ENCODE data around the gene RPRD1B.

Gene RPRD1B, protein sequence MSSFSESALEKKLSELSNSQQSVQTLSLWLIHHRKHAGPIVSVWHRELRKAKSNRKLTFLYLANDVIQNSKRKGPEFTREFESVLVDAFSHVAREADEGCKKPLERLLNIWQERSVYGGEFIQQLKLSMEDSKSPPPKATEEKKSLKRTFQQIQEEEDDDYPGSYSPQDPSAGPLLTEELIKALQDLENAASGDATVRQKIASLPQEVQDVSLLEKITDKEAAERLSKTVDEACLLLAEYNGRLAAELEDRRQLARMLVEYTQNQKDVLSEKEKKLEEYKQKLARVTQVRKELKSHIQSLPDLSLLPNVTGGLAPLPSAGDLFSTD

GRCh38 chr20:38033330-38034107, at the start of gene RPRD1B, which contains the start of gene TTI1:
Gene RPRD1B (plus strand): TSS chr20:38033746. CDS start chr20:38033948, 202 bp downstream.
Gene TTI1 (minus strand): TSS chr20:38033456. CDS start chr20:38013816, 19,640 bp downstream.
- DNase-seq: peak; percentile 92

GRCh38 chr20:37984018-37984785, 49.3 kb upstream of the RPRD1B start:
- DNase-seq: no peak

GRCh38 chr20:37986044-37986858, 47.3 kb upstream of the RPRD1B start:
- no peak for DNase-seq

GRCh38 chr20:37986873-37987601, 46.5 kb upstream of the RPRD1B start:
- DNase-seq: no peak

- DNase-seq: no peak
Measured at GRCh38 chr20:37987602-37988290, 45.8 kb upstream of the RPRD1B start.

DNA sequence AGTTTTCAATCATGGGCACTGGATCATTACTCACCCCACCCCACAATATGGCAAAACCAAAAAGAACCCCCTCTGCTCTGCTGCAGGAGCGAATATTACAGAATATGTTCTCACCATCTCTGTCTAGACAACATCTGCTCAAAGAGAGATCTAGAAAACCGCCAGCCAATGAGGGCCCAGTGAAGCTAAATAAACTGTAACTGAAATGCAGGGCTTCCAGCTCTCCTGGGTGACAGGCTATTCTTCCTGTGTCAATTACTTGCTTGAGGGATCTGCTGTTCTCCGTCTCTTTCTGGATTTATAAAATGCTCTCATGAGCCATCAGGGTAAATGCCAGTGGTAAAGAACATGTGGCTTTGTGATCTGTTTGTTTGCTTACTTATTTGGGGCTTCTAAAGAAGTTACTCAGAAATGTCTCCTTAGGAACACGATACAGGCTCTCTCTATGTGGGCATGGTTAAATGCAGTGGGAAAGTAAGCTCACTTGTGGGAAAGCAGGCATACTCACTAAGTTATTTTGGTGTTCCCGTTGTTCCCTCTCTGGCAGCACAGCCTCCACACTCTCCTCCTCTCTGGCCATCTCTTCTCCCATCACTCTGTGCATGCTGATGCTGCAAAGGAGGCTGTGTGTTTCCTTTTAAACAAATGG, 45.1 kb upstream of the RPRD1B start:
- DNase-seq: no peak

DNA sequence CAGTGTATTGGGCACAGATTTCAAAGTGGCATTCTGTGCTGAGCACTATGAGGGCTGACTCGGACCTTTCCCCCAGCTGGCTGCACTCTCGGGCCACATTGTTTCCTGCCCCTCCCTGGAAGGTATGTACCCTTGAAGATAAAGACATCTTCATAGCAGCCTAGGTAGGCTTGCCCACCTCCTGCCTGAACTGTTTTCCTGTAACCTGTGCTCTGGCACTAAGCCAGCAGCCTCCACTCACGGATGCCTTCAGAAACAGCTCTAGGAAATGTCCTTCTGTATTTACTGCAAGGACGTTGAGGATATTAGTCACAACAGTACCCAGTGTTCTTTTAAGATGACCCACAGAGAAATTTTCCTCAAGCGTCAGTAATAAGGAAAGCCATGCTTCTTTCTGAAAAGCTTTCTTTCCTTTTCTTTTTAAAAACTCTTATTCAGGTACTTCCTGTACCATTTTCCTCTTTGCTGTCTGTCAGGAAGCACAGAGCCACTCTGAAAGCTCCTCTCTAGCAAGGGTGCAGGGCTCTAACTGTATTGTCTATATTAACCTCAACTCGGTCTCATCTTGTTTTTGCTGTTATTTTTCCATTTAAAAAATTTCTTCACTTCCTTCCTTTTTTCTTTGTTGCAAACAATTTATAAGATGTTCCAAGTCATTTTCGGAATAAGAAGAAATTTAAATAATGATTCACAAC, 43.8 kb upstream of the RPRD1B start:
- no peak for DNase-seq

GRCh38 chr20:37990571-37991151, 42.9 kb upstream of the RPRD1B start:
- peak; percentile 84 for DNase-seq

DNA sequence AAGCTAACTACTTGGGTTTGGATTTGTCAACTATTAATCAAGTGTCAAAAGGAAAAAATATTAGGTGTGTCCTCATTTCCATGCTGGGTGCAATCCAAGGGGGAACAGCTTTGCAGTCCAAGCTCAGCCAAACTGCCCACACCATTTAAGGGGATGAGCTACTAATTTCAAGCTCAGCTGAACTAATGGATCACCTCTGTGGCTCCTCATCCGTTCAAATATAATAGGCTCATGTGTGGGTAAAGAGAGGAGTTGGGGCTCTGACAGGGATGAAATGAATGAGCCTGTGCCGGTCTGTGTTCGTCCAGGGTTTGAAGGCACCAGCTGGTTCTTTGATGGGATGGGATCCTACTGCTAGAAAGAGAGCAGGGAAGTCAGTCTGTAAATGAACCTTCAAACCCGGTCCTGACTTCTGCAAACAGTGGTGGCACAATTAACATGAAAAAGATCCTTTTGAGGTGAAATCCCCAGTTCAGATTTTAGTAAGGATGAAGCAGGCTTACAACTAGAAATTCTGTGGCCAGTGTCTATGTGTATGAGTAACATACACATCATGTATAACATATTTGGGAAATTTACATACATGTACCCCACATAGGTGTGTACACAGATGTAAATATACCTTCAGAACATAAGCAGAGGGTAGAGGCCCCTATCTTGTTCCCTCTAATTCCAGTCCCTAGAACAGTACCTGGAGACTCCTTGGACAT, 42.2 kb upstream of the RPRD1B start:
- no peak for DNase-seq

- DNase-seq: no peak
Measured at GRCh38 chr20:37991908-37992307, 41.6 kb upstream of the RPRD1B start.

DNA sequence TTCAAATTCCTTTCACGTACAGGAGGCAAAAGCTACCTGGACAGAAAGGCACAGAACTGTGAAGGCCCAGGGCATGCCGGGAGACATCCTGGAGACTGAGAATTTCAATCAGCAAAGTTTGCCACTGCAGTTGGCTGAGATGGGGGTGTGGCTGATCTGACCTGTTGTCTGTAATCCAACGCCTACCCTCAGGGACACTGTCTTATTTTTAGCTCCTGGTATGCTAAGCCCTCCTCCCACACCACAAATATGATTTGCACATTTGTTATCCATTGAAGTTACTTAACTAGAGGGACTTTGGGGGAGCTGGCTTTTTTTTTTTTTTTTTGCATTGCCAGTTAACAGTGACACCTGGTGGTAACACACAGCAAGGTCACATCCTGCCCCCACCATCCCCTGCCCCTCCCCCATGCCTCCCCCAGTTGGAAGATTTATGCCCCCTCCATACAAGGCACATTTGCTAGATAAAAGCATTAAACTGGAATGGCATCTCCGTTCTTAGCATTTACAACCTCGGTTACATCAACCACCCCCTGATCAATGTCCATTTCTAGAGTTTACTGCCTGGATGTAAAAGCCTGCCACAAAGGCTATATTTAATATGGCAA, 40.6 kb upstream of the RPRD1B start:
- DNase-seq: peak; percentile 35

- no peak for DNase-seq
Measured at GRCh38 chr20:37994512-37994911, 39.0 kb upstream of the RPRD1B start.

GRCh38 chr20:37995856-37996605, 37.5 kb upstream of the RPRD1B start:
- no peak for DNase-seq

DNA sequence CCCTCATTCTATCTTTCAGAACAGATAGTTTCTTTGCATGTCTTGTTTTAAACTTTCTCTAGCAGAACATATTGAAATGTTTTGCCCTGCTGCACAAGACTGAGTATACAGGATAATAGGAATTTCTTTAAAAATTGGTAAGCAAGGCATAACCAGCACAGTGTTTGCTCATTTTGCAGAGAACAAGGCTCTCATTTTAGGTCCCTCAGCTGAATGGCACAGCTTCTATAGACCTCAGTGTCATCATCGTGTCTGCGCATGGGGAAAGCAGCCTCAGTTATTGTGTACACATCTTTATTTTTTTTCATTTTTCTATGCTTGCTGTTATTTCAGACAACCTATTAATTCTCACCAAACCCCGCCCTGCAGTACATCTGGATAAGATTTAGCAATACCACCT, 36.0 kb upstream of the RPRD1B start:
- DNase-seq: no peak

DNA sequence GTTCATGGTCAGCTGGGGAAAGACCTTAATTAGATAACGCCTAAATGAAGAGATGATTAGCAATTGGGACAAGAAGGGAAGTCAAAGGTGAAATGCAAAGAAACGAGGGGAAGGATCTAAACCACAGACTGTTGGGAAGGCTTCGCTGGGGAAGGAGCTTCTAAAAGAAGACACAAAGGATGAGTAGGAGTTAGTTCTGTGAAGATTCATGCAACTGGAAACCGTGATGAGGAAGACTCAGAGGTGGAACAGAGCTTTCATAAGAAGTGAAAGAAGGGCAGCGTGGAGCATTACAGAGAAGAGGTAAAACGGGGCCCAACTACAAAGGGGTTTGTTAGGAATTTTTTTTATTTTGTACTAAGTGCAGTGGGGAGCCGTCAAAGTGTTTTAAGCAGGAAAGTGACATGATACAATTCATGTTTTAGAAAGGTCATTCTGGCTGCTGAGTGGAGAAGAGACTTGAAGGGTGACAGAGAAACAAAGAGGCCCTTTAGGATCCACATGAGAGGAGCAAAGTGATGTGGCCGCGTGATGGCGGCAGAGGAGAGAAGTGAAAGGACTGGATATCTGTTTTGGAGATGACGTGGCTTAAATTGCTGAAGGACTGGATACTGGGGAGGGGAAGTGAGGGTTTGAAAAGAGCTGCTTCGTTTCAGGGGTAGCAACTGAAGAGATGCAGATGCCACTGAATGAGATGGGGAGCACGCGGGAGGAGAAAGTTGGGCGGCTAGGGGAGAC, 33.9 kb upstream of the RPRD1B start:
- no peak for DNase-seq

- DNase-seq: no peak
Measured at GRCh38 chr20:38000293-38000692, 33.3 kb upstream of the RPRD1B start.

Data from stimulated activated CD8-positive, alpha-beta memory T cell treated with anti-CD3 and anti-CD28 coated beads, Interleukin-4, amount 100 ng/mL, for 48 hours (primary cell).